HepG2 (cell line): Measurements from ENCODE around the gene IFNLR1. TPM values are rescaled to one million over a fixed set of nuclear protein-coding genes. Genes with fewer than 3 reads are reported as not detected.

Experiments used
- GMEB1 ChIP-seq: sonication (generic); formaldehyde crosslinking; IDR thresholded peaks from 2 replicates; pipeline ENCODE4 v1.5.1; 2020; ENCODE audit warnings: missing genetic modification reagents, mild to moderate bottlenecking, borderline replicate concordance
- KDM5A ChIP-seq: fragments of 200-600 bp; sonication (generic); IDR thresholded peaks from 2 replicates; pipeline ENCODE4 v1.7.0; 2018; ENCODE audit warnings: antibody characterized with exemption, mild to moderate bottlenecking, low read length, borderline replicate concordance
- KLF6 ChIP-seq: IDR thresholded peaks from 2 replicates; pipeline ENCODE4 v1.8.0; 2016; ENCODE audit warnings: missing biosample characterization, missing genetic modification reagents
- MNT ChIP-seq: fragments of 450-650 bp; IDR thresholded peaks from 2 replicates; pipeline ENCODE4 v1.6.1; 2016
- SATB2 ChIP-seq: sonication (generic); formaldehyde crosslinking; IDR thresholded peaks from 2 replicates; pipeline ENCODE4 v1.5.0; 2020; ENCODE audit warnings: missing genetic modification reagents
- SP4 ChIP-seq: sonication (generic); formaldehyde crosslinking; IDR thresholded peaks from 2 replicates; pipeline ENCODE4 v1.8.1; 2023; ENCODE audit warnings: mild to moderate bottlenecking, missing genetic modification reagents
- STAT6 ChIP-seq: sonication (generic); formaldehyde crosslinking; IDR thresholded peaks from 2 replicates; pipeline ENCODE4 v1.4.0; 2020; ENCODE audit warnings: missing genetic modification reagents, mild to moderate bottlenecking, borderline replicate concordance
- TAF1 ChIP-seq: sonication (generic); formaldehyde crosslinking; IDR thresholded peaks from 2 replicates; pipeline ENCODE4 v1.4.0; 2020; ENCODE audit warnings: missing genetic modification reagents
- XRCC5 ChIP-seq: fragments of 200-400 bp; formaldehyde crosslinking; optimal IDR thresholded peaks from 2 replicates; pipeline ENCODE3; 2017; ENCODE audit warnings: mild to moderate bottlenecking, low read length
- ZC3H13 ChIP-seq: sonication (generic); formaldehyde crosslinking; IDR thresholded peaks from 2 replicates; pipeline ENCODE4 v1.8.1; 2023; ENCODE audit warnings: mild to moderate bottlenecking, missing genetic modification reagents, moderate library complexity
- ZFP62 ChIP-seq: sonication (generic); formaldehyde crosslinking; IDR thresholded peaks from 2 replicates; pipeline ENCODE4 v1.4.0; 2020; ENCODE audit warnings: missing genetic modification reagents
- ZNF317 ChIP-seq: sonication (generic); formaldehyde crosslinking; IDR thresholded peaks from 2 replicates; pipeline ENCODE4 v1.5.0; 2020; ENCODE audit warnings: mild to moderate bottlenecking, missing genetic modification reagents
- ZNF468 ChIP-seq: sonication (generic); formaldehyde crosslinking; IDR thresholded peaks from 2 replicates; pipeline ENCODE4 v1.8.0; 2022; ENCODE audit warnings: mild to moderate bottlenecking, moderate library complexity, missing genetic modification reagents
- ZNF550 ChIP-seq: sonication (generic); formaldehyde crosslinking; IDR thresholded peaks from 2 replicates; pipeline ENCODE4 v1.4.0; 2020; ENCODE audit warnings: mild to moderate bottlenecking, missing genetic modification reagents, borderline replicate concordance
- ZNF562 ChIP-seq: sonication (generic); formaldehyde crosslinking; IDR thresholded peaks from 2 replicates; pipeline ENCODE4 v1.8.0; 2022; ENCODE audit warnings: missing genetic modification reagents, borderline replicate concordance
- ZNF687 ChIP-seq: sonication (generic); formaldehyde crosslinking; IDR thresholded peaks from 2 replicates; pipeline ENCODE4 v1.5.1; 2020; ENCODE audit warnings: mild to moderate bottlenecking, missing genetic modification reagents, moderate library complexity
- ZNF816 ChIP-seq: sonication (generic); formaldehyde crosslinking; IDR thresholded peaks from 2 replicates; pipeline ENCODE4 v1.8.0; 2022; ENCODE audit warnings: missing genetic modification reagents, mild to moderate bottlenecking, borderline replicate concordance
- polyA plus RNA-seq, 8 experiments: library from polyadenylated mRNA; depleted of rRNA in 3 of 8; stranded (reverse) in 7 of 8; unstranded in 1 of 8; fragments of >200 nt; fragmentation: Illumina TruSeq in 4 of 8; extraction: Trizol in 4 of 8; gene quantifications; 2 replicates each; pipeline versions ENCODE4 v1.2.1 to v1.2.3, GENCODE V29; 2011 to 2016; ENCODE audit warnings: low read depth in 4 of 8, missing spikeins in 1 of 8, mixed read lengths in 1 of 8; ENCODE audit not compliant: insufficient read depth in 1 of 8
- total RNA-seq, 5 experiments: library from RNA; depleted of rRNA; stranded (reverse); fragments of >200 nt; fragmentation: Illumina TruSeq; extraction: Trizol; gene quantifications; 2 replicates each; pipeline ENCODE4 v1.2.3, GENCODE V29; 2016; ENCODE audit warnings: low read depth in 1 of 5

IFNLR1 gene
- total and polyA plus RNA-seq, 2 of the 13 experiments (the other 11 are each of a cell fraction or from before 2014, with no cell fraction given), result 3.8 to 8.5 TPM

GRCh38 chr1:24118410-24119242 is 68.5 kb downstream of the IFNLR1 start (continued):
- TF ChIP-seq ZFP62 (CRISPR knock-in tag) (no peak), ZNF317 (CRISPR knock-in tag) (peak; percentile 56; the same call in 1 of the 2 replicates), TAF1 (CRISPR knock-in tag) (no peak), ZNF816 (CRISPR knock-in tag) (peak; percentile 65), ZC3H13 (CRISPR knock-in tag) (no peak), ZNF468 (CRISPR knock-in tag) (no peak), ZNF550 (CRISPR knock-in tag) (no peak), KLF6 (CRISPR knock-in tag) (no peak), XRCC5 (no peak), ZNF687 (CRISPR knock-in tag) (peak; percentile 71), GMEB1 (CRISPR knock-in tag) (no peak), MNT (no peak), KDM5A (no peak), STAT6 (no peak), SATB2 (CRISPR knock-in tag) (no peak), ZNF562 (CRISPR knock-in tag) (no peak), SP4 (CRISPR knock-in tag) (peak; percentile 30; the same call in 1 of the 2 replicates)
